Aorta (tissue), 5 donors: ENCODE data around the gene POLR1A. TPM values are rescaled to one million over a fixed set of nuclear protein-coding genes. Genes with fewer than 3 reads are reported as not detected.

ENCODE experiments used
- ATAC-seq: fragments of 200-7000 bp; cut with Tn5 transposase; one replicate; pipeline ENCODE4 v1.9.1; 2022; ENCODE audit warnings: moderate library complexity; ENCODE audit not compliant: low FRiP score
- DNase-seq, 2 donors: peaks; one replicate each; pipeline ENCODE4 v3.0.0-alpha.2; 2020
- H3K27ac ChIP-seq, 2 donors: one replicate each; pipeline ENCODE4 v1.5.1; 2013; ENCODE audit warnings: low read length in 2 of 2, mild to moderate bottlenecking in 2 of 2, moderate library complexity in 2 of 2, control low read depth in 1 of 2, inconsistent platforms in 1 of 2, low read depth in 1 of 2
- H3K27me3 ChIP-seq, 2 donors: one replicate each; pipeline ENCODE4 v1.6.1; 2013; ENCODE audit warnings: control low read depth in 1 of 2, low read length in 1 of 2, mild to moderate bottlenecking in 1 of 2, moderate library complexity in 1 of 2; ENCODE audit not compliant: insufficient read depth in 2 of 2, control insufficient read depth in 1 of 2
- H3K36me3 ChIP-seq, 2 donors: one replicate each; pipeline ENCODE4 v1.6.1; 2013; ENCODE audit warnings: control low read depth in 1 of 2, low read length in 1 of 2, mild to moderate bottlenecking in 1 of 2; ENCODE audit not compliant: insufficient read depth in 2 of 2, control insufficient read depth in 1 of 2
- H3K4me1 ChIP-seq, 2 donors: one replicate each; pipeline ENCODE4 v1.6.1; 2013; ENCODE audit warnings: low read length in 2 of 2, control low read depth in 1 of 2, mild to moderate bottlenecking in 1 of 2, moderate library complexity in 1 of 2; ENCODE audit not compliant: insufficient read depth in 2 of 2, control insufficient read depth in 1 of 2
- H3K4me3 ChIP-seq, 2 donors: one replicate each; pipeline ENCODE4 v1.5.1; 2013; ENCODE audit warnings: low read length in 2 of 2, control low read depth in 1 of 2, mild to moderate bottlenecking in 1 of 2
- H3K9me3 ChIP-seq: one replicate; pipeline ENCODE4 v1.6.1; 2013; ENCODE audit warnings: mild to moderate bottlenecking, low read length; ENCODE audit not compliant: control insufficient read depth
- WGBS, 2 donors: extraction: QIAGEN DNeasy Blood & Tissue Kit; methylation state at CpG; one replicate each; pipeline ENCODE4 v1.1.7; 2013; 5-methylcytosine and 5-hydroxymethylcytosine counted together
- intact Hi-C, 2 donors: fragments of 100-400 bp; cut with DNase I; formaldehyde crosslinking; loops; one replicate each; pipeline versions ENCODE4 v1.14.2 to v1.15.0; 2022
- polyA plus RNA-seq, 2 donors: library from polyadenylated mRNA; stranded (reverse); fragments of 200-250 nt; gene quantifications; one replicate each; pipeline ENCODE4 v1.2.3, GENCODE V29; 2013
- total RNA-seq, 2 donors: library from RNA; stranded (reverse); fragmentation: NEBNext Ultra II Directional; extraction: Animal tissue kit (Norgen Biotek cat#: 25700); gene quantifications; one replicate each; pipeline ENCODE4 v1.2.1, GENCODE V29; 2021
- donor health status: healthy with polysubstance abuse.
- donor health status: Bipolar disorder and iron deficiency.
- donor health status: DM: no; HTN: no; CAD: no.
- donor health status: DM: no; HTN: no; CAD: no.
- donor health status: DM: yes; HTN: yes; CAD: no.

The POLR1A gene
- total and polyA plus RNA-seq, 4 donors: 1.4 to 31.5 (median 16.4) TPM

- H3K4me3 ChIP-seq: no peak overlapping the region
- no peaks in the 10 kb centered on the region for H3K9me3 ChIP-seq
- intact Hi-C loops: no loop called here
- WGBS, 2 donors: 89 to 93% methylated on average over 3 of the region's 3 CpGs
- H3K36me3 ChIP-seq: peaks cover 3 to 21% of the 10 kb centered on the region in 2 donors
- DNase-seq: peak in 1 of 2 donors; percentile 28
- no peak overlapping the region for H3K27ac ChIP-seq
- H3K4me1 ChIP-seq: no peaks in the 10 kb centered on the region
- H3K27me3 ChIP-seq: no peaks in the 10 kb centered on the region
- ATAC-seq: no peak
These were observed 57.3 kb downstream of the POLR1A start for GRCh38 chr2:86048383-86048701.

- ATAC-seq (no peak), DNase-seq (no peak)
- no peak overlapping the region for H3K4me3 ChIP-seq
- WGBS, 2 donors: 96 to 97% methylated on average over 8 of the region's 8 CpGs
- H3K36me3 ChIP-seq: peaks cover 3 to 23% of the 10 kb centered on the region in 2 donors
- no peaks in the 10 kb centered on the region for H3K4me1 ChIP-seq
- no peaks in the 10 kb centered on the region for H3K27me3 ChIP-seq
- intact Hi-C loops: no loop called here
- H3K9me3 ChIP-seq: no peaks in the 10 kb centered on the region
- no peak overlapping the region for H3K27ac ChIP-seq
These were observed 57.9 kb downstream of the POLR1A start for GRCh38 chr2:86047575-86048382.

GRCh38 chr2:86045541-86045940 lies 60.1 kb downstream of the POLR1A start:
- WGBS, 2 donors: 93 to 94% methylated on average over 6 of the region's 6 CpGs
- H3K36me3 ChIP-seq: peaks cover 0 to 20% of the 10 kb centered on the region in 2 donors
- no peak for ATAC-seq
- DNase-seq: no peak
- H3K27me3 ChIP-seq: no peaks in the 10 kb centered on the region
- H3K27ac ChIP-seq: no peak overlapping the region
- intact Hi-C loops: no loop called here
- H3K4me1 ChIP-seq: no peaks in the 10 kb centered on the region
- no peak overlapping the region for H3K4me3 ChIP-seq
- no peaks in the 10 kb centered on the region for H3K9me3 ChIP-seq

DNA sequence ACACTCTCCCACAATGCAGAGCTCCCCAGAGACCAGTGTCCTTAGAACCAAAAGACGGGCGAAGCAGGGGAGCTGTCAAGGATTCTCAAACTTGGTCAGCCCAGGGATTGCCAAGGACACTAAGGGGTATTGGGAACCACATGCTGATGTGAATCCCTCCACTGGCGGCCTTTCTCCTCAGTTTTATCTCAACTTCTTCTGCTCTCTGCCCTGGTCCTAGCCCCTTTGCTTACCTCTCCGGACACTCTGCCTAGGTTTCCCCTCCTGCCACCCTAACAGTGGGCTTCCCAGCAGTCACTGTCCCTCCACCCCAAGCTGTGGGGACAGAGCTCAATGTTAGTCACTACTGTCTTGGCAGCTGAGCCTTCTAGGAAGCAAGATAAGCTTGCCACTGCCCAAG lies 61.1 kb downstream of the POLR1A start:
- Histone ChIP-seq H3K27me3 (no peaks in the 10 kb centered on the region), H3K4me1 (no peaks in the 10 kb centered on the region), H3K36me3 (peaks cover 0 to 20% of the 10 kb centered on the region in 2 donors), H3K9me3 (no peaks in the 10 kb centered on the region), H3K27ac (no peak overlapping the region), H3K4me3 (no peak overlapping the region)
- intact Hi-C loops: no loop called here
- no peak for DNase-seq
- no peak for ATAC-seq
- WGBS, 2 donors: 93 to 97% methylated on average over 4 of the region's 4 CpGs

- intact Hi-C loops: no loop called here
- H3K4me1 ChIP-seq: no peaks in the 10 kb centered on the region
- H3K9me3 ChIP-seq: no peaks in the 10 kb centered on the region
- DNase-seq: no peak
- no peaks in the 10 kb centered on the region for H3K27me3 ChIP-seq
- no peak overlapping the region for H3K27ac ChIP-seq
- WGBS, 2 donors: 91 to 95% methylated on average over 12 of the region's 12 CpGs
- ATAC-seq: no peak
- H3K4me3 ChIP-seq: no peak overlapping the region
- peaks cover 0 to 19% of the 10 kb centered on the region in 2 donors for H3K36me3 ChIP-seq
These were observed 61.6 kb downstream of the POLR1A start for GRCh38 chr2:86044045-86044444.

DNA sequence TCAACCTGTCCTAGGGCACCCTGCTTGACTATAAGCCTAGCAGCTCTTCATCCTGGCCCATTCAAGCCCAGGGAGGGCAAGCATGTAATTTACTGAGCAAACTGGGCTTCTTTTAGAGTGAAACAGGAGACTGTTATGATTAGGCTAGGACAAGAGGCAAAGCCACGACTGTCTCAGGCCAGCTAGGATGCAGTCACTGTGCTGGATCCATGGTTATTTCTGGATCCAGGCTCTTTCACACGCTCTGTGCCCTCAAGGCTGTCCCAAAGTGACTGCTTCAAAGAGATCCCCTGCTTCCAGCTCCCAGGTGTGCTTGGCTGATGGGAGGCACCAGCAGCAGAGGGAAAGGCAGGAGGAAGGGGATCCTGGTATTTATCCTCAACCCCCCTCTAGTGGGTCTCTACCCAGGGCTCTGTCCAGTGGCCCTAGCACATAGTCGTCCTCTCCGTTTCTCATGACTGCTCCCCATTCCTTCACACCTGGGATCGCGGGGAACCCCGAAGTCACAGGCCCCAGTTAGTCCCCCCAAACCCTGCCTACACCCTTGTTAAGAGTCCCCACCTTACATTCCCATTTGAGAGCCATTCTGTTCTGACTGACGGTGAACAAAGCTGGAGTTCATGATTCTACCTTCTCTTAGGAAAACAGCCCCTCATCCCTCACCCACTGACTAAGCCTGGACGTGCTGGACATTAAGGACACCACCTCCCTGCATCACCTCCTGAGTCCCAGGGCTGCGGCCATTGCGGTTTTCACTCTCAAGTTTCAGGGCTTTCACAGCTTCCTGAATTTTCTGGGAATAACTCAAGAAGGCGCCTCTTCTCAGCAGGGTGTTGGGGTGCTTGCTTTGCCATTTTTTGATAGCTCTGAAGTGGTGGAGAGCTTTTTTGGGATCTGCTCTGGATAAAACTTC lies 63.2 kb downstream of the POLR1A start:
- H3K36me3 ChIP-seq: peaks cover 0 to 14% of the 10 kb centered on the region in 2 donors
- no peak overlapping the region for H3K27ac ChIP-seq
- WGBS, 2 donors: 90 to 93% methylated on average over 12 of the region's 12 CpGs
- H3K27me3 ChIP-seq: no peaks in the 10 kb centered on the region
- DNase-seq: peak in 1 of 2 donors; percentile 31
- no peak overlapping the region for H3K4me3 ChIP-seq
- peaks cover 0 to 3% of the 10 kb centered on the region in 2 donors for H3K4me1 ChIP-seq
- intact Hi-C loops: no loop called here
- no peaks in the 10 kb centered on the region for H3K9me3 ChIP-seq
- ATAC-seq: no peak

DNA sequence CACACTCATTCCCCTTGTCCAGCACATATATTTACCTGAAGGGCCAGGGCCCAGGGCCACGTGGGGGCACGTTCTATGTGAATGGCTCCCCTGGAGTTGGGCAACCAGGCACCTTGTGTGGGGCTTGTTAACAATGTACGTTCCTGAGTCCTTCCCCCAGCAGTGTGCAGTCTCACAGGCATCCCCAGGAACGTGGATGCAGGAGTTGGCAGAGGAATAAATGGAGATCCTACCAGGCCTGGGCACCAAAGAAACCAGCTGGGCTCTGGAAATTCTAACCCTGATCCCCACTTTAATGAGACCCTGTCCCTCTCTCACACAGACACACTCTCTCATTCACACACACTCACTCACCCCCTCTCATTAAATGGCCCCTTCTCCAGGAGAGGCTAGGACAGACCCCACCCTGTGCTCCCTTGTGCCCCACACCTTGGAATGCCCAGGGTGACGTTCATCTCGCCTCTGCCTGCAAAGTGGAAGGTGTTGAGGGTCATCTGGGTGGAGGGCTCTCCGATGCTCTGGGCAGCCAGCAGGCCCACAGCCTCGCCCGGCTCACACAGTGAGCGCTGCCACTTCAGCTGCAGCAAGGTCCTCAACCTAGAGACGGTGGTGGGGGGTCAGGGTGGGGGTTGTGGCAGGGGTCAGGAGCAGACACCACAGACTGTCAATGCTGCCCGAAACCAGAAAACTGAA lies 65.6 kb downstream of the POLR1A start:
- no peaks in the 10 kb centered on the region for H3K27me3 ChIP-seq
- DNase-seq (peak in 1 of 2 donors; percentile 58), ATAC-seq (no peak)
- 93 to 95% methylated on average over 12 of the region's 12 CpGs for WGBS, 2 donors
- H3K9me3 ChIP-seq: no peaks in the 10 kb centered on the region
- no peak overlapping the region for H3K27ac ChIP-seq
- H3K4me3 ChIP-seq: no peak overlapping the region
- peaks cover 0 to 14% of the 10 kb centered on the region in 2 donors for H3K36me3 ChIP-seq
- H3K4me1 ChIP-seq: peaks cover 0 to 3% of the 10 kb centered on the region in 2 donors
- intact Hi-C loops: no loop called here

- DNase-seq (peak in 1 of 2 donors; percentile 33), ATAC-seq (no peak)
- peaks cover 0 to 3% of the 10 kb centered on the region in 2 donors for H3K4me1 ChIP-seq
- H3K27me3 ChIP-seq: no peaks in the 10 kb centered on the region
- no peak overlapping the region for H3K27ac ChIP-seq
- H3K9me3 ChIP-seq: no peaks in the 10 kb centered on the region
- intact Hi-C loops: no loop called here
- WGBS, 2 donors: 95% methylated on average over 9 of the region's 9 CpGs
- H3K36me3 ChIP-seq: peaks cover 0 to 14% of the 10 kb centered on the region in 2 donors
- H3K4me3 ChIP-seq: no peak overlapping the region
These were observed 66.3 kb downstream of the POLR1A start for GRCh38 chr2:86039178-86039962.
